Measurements from ENCODE around the gene CDC42EP4.

GRCh38 chr17:73346501-73347162 is 34.8 kb upstream of the CDC42EP4 start:
- TF ChIP-seq, protein P1, sequence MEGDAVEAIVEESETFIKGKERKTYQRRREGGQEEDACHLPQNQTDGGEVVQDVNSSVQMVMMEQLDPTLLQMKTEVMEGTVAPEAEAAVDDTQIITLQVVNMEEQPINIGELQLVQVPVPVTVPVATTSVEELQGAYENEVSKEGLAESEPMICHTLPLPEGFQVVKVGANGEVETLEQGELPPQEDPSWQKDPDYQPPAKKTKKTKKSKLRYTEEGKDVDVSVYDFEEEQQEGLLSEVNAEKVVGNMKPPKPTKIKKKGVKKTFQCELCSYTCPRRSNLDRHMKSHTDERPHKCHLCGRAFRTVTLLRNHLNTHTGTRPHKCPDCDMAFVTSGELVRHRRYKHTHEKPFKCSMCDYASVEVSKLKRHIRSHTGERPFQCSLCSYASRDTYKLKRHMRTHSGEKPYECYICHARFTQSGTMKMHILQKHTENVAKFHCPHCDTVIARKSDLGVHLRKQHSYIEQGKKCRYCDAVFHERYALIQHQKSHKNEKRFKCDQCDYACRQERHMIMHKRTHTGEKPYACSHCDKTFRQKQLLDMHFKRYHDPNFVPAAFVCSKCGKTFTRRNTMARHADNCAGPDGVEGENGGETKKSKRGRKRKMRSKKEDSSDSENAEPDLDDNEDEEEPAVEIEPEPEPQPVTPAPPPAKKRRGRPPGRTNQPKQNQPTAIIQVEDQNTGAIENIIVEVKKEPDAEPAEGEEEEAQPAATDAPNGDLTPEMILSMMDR (conservative IDR thresholded peaks at IDR 0.05), result no peak
- TF ChIP-seq ZFX (IDR thresholded peaks at IDR 0.05), result no peak
